ENCODE data around the gene NCAM1. TPM values are rescaled to one million over a fixed set of nuclear protein-coding genes. Genes with fewer than 3 reads are reported as not detected.

The NCAM1 gene
- total RNA-seq, 1 donor from 2014 or later = 33.6 TPM

- no peak for TF ChIP-seq POLR2AphosphoS5 (IDR thresholded peaks at IDR 0.05; ENCODE audit: insufficient read depth in 1 of 2, low read depth in 1 of 2)
- TF ChIP-seq CTCF (IDR thresholded peaks at IDR 0.05) = no peak
- TF ChIP-seq POLR2A (IDR thresholded peaks at IDR 0.05) = no peak
- intact Hi-C loops (cut with DNase I) = no loop called here
- no peak for DNase-seq (ENCODE audit: extremely low spot score in 2 of 2)
- Histone ChIP-seq H3K4me1 (no peaks in the 10 kb centered on the region), H3K9me3 (no peaks in the 10 kb centered on the region), H3K4me3 (no peak overlapping the region), H3K27me3 (no peaks in the 10 kb centered on the region), H3K36me3 (no peaks in the 10 kb centered on the region), H3K27ac (no peak overlapping the region)
These were observed 252.3 kb downstream of the NCAM1 start for GRCh38 chr11:113213549-113213948.

GRCh38 chr11:113222241-113222640 is 261.0 kb downstream of the NCAM1 start:
- Histone ChIP-seq H3K36me3 (no peaks in the 10 kb centered on the region), H3K27me3 (no peaks in the 10 kb centered on the region), H3K4me3 (no peak overlapping the region), H3K27ac (no peak overlapping the region), H3K4me1 (no peaks in the 10 kb centered on the region), H3K9me3 (no peaks in the 10 kb centered on the region)
- no peak for DNase-seq (ENCODE audit: extremely low spot score in 2 of 2)
- TF ChIP-seq CTCF (IDR thresholded peaks at IDR 0.05) = no peak
- TF ChIP-seq POLR2AphosphoS5 (IDR thresholded peaks at IDR 0.05; ENCODE audit: insufficient read depth in 1 of 2, low read depth in 1 of 2) = no peak
- TF ChIP-seq POLR2A (IDR thresholded peaks at IDR 0.05) = no peak
- intact Hi-C loops (cut with DNase I) = no loop called here

- TF ChIP-seq CTCF (IDR thresholded peaks at IDR 0.05) (no peak), POLR2AphosphoS5 (IDR thresholded peaks at IDR 0.05; ENCODE audit: insufficient read depth in 1 of 2, low read depth in 1 of 2) (no peak), POLR2A (IDR thresholded peaks at IDR 0.05) (no peak)
- no peak overlapping the region for H3K27ac ChIP-seq
- H3K36me3 ChIP-seq = no peaks in the 10 kb centered on the region
- no peak overlapping the region for H3K4me3 ChIP-seq
- H3K27me3 ChIP-seq = no peaks in the 10 kb centered on the region
- intact Hi-C loops (cut with DNase I) = no loop called here
- DNase-seq (ENCODE audit: extremely low spot score in 2 of 2) = no peak
- no peaks in the 10 kb centered on the region for H3K9me3 ChIP-seq
- no peaks in the 10 kb centered on the region for H3K4me1 ChIP-seq
These were observed 273.7 kb downstream of the NCAM1 start for GRCh38 chr11:113234888-113235287.

GRCh38 chr11:113237261-113237660 is 276.0 kb downstream of the NCAM1 start:
- H3K27me3 ChIP-seq = no peaks in the 10 kb centered on the region
- no peaks in the 10 kb centered on the region for H3K9me3 ChIP-seq
- TF ChIP-seq POLR2AphosphoS5 (IDR thresholded peaks at IDR 0.05; ENCODE audit: insufficient read depth in 1 of 2, low read depth in 1 of 2) (no peak), POLR2A (IDR thresholded peaks at IDR 0.05) (no peak), CTCF (IDR thresholded peaks at IDR 0.05) (no peak)
- peaks cover 5% of the 10 kb centered on the region for H3K4me1 ChIP-seq
- DNase-seq (ENCODE audit: extremely low spot score in 2 of 2) = no peak
- intact Hi-C loops (cut with DNase I) = no loop called here
- no peaks in the 10 kb centered on the region for H3K36me3 ChIP-seq
- H3K4me3 ChIP-seq = no peak overlapping the region
- H3K27ac ChIP-seq = no peak overlapping the region

GRCh38 chr11:113238721-113239120 is 277.5 kb downstream of the NCAM1 start:
- H3K4me1 ChIP-seq = peaks cover 11% of the 10 kb centered on the region
- TF ChIP-seq CTCF (IDR thresholded peaks at IDR 0.05) (no peak), POLR2A (IDR thresholded peaks at IDR 0.05) (no peak), POLR2AphosphoS5 (IDR thresholded peaks at IDR 0.05; ENCODE audit: insufficient read depth in 1 of 2, low read depth in 1 of 2) (no peak)
- no peaks in the 10 kb centered on the region for H3K27me3 ChIP-seq
- no peak overlapping the region for H3K4me3 ChIP-seq
- DNase-seq (ENCODE audit: extremely low spot score in 2 of 2) = no peak
- H3K27ac ChIP-seq = no peak overlapping the region
- intact Hi-C loops (cut with DNase I) = no loop called here
- H3K9me3 ChIP-seq = no peaks in the 10 kb centered on the region
- no peaks in the 10 kb centered on the region for H3K36me3 ChIP-seq

All from vagina (tissue), 2 donors.